ENCODE results near the gene NNT.

Gene NNT

GRCh38 chr5:43581398-43581797 is 21.6 kb upstream of the NNT start:
- no peak for TF ChIP-seq CTCF (IDR thresholded peaks at IDR 0.05; ENCODE audit: low read depth, low read length, missing control alignments)
- Histone ChIP-seq H3K27me3 (replicated peaks) (no peaks in the 10 kb centered on the region), H3K4me3 (ENCODE audit: low read depth, low read length) (no peak overlapping the region), H3K36me3 (replicated peaks) (no peaks in the 10 kb centered on the region), H3K27ac (no peak overlapping the region)
- in situ Hi-C loops (cut with HindIII; ENCODE audit: low pct_ligation_motif_present, low sequenced_read_pairs), result no loop called here
- DNase-seq, result no peak

GRCh38 chr5:43582082-43583005 is 20.6 kb upstream of the NNT start:
- Histone ChIP-seq H3K36me3 (replicated peaks) (no peaks in the 10 kb centered on the region), H3K27ac (no peak overlapping the region), H3K27me3 (replicated peaks) (no peaks in the 10 kb centered on the region), H3K4me3 (ENCODE audit: low read depth, low read length) (no peak overlapping the region)
- in situ Hi-C loops (cut with HindIII; ENCODE audit: low pct_ligation_motif_present, low sequenced_read_pairs), result no loop called here
- no peak for DNase-seq
- no peak for TF ChIP-seq CTCF (IDR thresholded peaks at IDR 0.05; ENCODE audit: low read depth, low read length, missing control alignments)

GRCh38 chr5:43583724-43584123 is 19.3 kb upstream of the NNT start:
- Histone ChIP-seq H3K27me3 (replicated peaks) (no peaks in the 10 kb centered on the region), H3K36me3 (replicated peaks) (no peaks in the 10 kb centered on the region), H3K27ac (no peak overlapping the region), H3K4me3 (ENCODE audit: low read depth, low read length) (no peak overlapping the region)
- no peak for TF ChIP-seq CTCF (IDR thresholded peaks at IDR 0.05; ENCODE audit: low read depth, low read length, missing control alignments)
- in situ Hi-C loops (cut with HindIII; ENCODE audit: low pct_ligation_motif_present, low sequenced_read_pairs), result no loop called here
- no peak for DNase-seq

- no peak for DNase-seq
- Histone ChIP-seq H3K27ac (no peak overlapping the region), H3K36me3 (replicated peaks) (no peaks in the 10 kb centered on the region), H3K27me3 (replicated peaks) (no peaks in the 10 kb centered on the region), H3K4me3 (ENCODE audit: low read depth, low read length) (no peak overlapping the region)
- no peak for TF ChIP-seq CTCF (IDR thresholded peaks at IDR 0.05; ENCODE audit: low read depth, low read length, missing control alignments)
- in situ Hi-C loops (cut with HindIII; ENCODE audit: low pct_ligation_motif_present, low sequenced_read_pairs), result no loop called here
These were observed 18.7 kb upstream of the NNT start for GRCh38 chr5:43584166-43584699.

GRCh38 chr5:43588842-43589241 is 14.1 kb upstream of the NNT start:
- TF ChIP-seq CTCF (IDR thresholded peaks at IDR 0.05; ENCODE audit: low read depth, low read length, missing control alignments), result no peak
- H3K27me3 ChIP-seq (replicated peaks), result no peaks in the 10 kb centered on the region
- H3K36me3 ChIP-seq (replicated peaks), result no peaks in the 10 kb centered on the region
- no peak for DNase-seq
- in situ Hi-C loops (cut with HindIII; ENCODE audit: low pct_ligation_motif_present, low sequenced_read_pairs), result no loop called here
- H3K27ac ChIP-seq, result no peak overlapping the region
- no peak overlapping the region for H3K4me3 ChIP-seq (ENCODE audit: low read depth, low read length)

Measured in brain microvascular endothelial cell (primary cell).